GM18505 (cell line): Measurements from ENCODE around the gene PROKR1.
A peak's percentile ranks its signal among the peaks of the same experiment; 100 is the strongest.

Experiments used
- ATAC-seq: cut with Tn5 transposase; IDR thresholded peaks from one replicate; pipeline ENCODE4 v1.9.1; 2021; ENCODE audit not compliant: unreplicated experiment
- POLR2A ChIP-seq: IDR thresholded peaks from 4 replicates; pipeline ENCODE4 v1.6.1; 2011; ENCODE audit warnings: borderline replicate concordance; ENCODE audit not compliant: insufficient read depth, insufficient read length; ENCODE audit errors: extremely low read depth

PROKR1 gene

DNA sequence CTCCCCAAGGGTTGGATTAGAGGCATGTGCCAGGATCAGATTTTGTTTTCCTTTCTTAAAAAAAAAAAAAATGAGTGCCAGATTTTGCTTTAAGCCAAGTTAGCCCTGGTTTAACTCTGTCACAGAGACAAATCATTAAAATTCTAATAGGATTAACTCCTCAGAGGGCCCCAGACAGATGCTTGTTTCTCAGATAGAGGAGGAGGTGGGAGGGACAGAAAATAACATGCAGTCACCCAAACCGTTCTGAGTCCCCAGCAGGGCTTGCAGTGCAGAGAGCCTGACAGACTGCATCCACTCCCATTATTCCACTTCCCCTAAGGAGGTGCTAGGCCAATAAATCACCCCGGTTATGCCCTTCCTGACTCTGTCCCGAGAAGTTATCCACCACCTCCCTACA is 6.3 kb upstream of the PROKR1 start:
- no peak for ATAC-seq

DNA sequence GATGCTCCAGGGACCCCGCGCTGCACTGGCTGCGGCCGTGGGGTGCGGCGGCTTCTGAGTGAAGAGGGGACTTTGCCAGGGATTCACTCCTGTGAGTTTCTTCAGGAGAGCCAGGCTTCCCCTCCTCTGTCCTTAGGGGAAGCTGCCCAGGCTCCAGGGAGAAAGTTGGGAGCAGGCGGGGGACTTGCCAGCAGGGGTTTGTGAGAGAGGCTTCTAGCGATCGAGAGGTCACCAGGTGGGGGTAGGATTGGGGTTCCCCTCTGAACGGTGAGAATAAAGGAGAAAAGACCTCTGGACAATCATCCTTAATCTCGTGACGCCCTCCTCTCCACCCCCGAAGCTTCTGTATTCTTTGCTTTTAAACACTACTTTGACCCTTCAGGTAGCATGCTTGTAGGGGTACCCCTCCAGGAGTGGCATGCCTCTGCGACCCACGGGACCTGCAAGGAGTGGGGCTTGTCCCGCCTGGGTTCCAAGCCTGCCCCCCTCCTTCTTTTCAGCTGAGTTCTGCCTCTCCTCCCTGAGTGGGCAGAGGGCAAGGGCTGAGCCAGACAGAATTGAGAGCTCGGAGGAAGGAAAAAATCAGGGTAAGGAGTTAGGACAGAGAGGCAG is 601 bp downstream of the PROKR1 start:
- no peak for TF ChIP-seq POLR2A
- ATAC-seq, result no peak

More for the DNA sequence above, 6.3 kb upstream of the PROKR1 start:
- no peak for TF ChIP-seq POLR2A

DNA sequence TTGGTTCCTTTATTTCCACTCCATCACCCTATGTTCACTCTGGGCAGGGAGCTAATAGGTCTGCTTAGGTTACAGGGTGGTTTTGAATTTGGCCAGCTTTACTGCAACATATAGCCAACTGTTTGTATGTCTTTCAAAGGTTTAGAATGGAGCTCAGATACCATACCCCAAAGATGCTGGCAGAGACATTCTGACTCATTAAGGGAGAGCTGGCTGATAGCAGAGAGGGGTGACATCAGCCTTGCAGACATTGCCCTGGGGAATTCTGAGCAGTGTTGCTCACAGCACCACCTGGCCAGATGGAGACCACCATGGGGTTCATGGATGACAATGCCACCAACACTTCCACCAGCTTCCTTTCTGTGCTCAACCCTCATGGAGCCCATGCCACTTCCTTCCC is 2.1 kb downstream of the PROKR1 start:
- TF ChIP-seq POLR2A, result no peak

DNA sequence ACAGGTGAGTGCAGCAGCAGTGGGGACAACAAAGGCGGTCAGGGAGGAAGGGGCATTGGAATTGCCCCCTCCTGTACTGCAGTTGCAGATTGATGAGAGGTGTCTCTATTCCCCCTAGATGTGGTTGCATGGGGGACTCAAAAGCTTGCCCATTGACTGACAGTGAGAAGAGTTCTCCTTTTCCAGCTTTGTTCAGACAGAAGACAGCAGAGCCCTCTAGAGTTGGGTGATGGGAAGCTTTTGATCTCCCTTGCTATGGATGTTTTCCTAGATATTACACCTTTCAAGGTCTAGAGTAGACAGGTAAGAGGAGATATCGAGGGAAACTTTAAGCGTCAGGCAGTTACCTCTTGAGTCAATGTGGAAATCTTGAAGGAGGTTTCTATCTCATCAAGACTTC is 2.9 kb downstream of the PROKR1 start:
- no peak for TF ChIP-seq POLR2A
- ATAC-seq, result no peak

More for the DNA sequence above, 2.1 kb downstream of the PROKR1 start:
- ATAC-seq, result no peak

DNA sequence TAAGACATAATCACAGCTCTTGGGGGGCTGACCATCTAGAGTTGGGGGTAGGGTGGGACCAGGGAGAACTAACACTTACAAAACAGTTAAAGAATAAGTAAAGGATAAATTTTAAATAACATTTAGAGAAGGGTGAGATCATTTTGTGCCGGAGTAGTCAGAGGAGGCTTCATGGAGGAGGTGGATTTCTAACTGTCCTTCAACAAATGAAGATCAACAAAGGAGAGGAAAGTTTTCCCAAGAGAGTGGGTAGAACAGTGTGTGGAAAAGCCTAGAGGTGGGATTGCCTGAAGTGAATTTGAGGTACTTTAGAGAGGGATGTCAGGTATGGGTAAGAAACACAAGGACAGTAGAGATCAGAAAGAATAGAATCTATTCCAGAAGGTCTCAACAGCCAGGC is 7.3 kb downstream of the PROKR1 start:
- no peak for TF ChIP-seq POLR2A
- no peak for ATAC-seq

- no peak for ATAC-seq
Measured at GRCh38 chr2:68653034-68653433, 9.7 kb downstream of the PROKR1 start.

DNA sequence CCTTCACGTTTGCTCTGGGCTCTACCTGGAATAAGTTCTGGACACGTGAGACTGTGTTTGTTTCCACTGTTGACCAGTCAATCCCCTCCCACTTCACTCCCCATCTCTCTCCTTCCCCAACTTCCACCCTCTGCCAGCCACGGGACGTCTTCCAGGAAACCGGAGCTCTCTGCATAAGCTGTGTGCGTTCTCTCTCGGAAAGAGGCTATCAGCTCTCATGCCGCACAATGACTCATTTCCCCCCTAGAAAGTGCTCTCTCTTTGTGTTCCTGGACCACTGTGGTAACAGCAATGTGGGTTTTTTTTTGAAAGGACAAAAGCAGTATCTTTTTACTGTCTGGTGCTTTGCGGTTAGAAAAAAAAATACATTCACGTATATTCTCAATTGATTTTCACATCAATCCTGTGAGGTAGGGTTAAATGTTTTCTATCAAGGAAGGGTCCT is 10.2 kb downstream of the PROKR1 start:
- peak; percentile 74 for ATAC-seq
- TF ChIP-seq POLR2A, result no peak

More at GRCh38 chr2:68653034-68653433, 9.7 kb downstream of the PROKR1 start:
- TF ChIP-seq POLR2A, result no peak

- TF ChIP-seq POLR2A, result no peak
- ATAC-seq, result no peak
Measured at GRCh38 chr2:68658266-68658665, 14.9 kb downstream of the PROKR1 start.

- TF ChIP-seq POLR2A, result no peak
- no peak for ATAC-seq
Measured at GRCh38 chr2:68659081-68659480, 15.7 kb downstream of the PROKR1 start.

DNA sequence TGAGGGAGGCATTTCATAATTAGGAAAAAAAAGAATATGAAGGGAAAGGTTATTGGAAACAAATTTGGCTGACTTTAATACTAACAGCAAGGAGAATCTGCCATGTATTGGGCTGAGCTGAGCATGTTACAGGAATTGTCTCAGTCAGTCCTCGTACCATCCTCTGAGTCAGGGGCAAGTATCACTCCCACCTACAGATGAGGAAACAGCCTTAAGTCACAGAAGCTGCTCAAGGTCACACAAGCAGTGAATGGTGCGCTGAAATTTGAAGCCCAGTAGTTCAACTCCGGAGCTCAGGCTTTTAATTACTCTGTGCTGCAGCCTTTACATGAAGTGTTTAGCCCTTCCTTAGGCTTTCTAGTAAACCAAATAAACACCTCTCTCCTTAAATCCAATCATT is 17.3 kb downstream of the PROKR1 start:
- no peak for TF ChIP-seq POLR2A
- no peak for ATAC-seq

DNA sequence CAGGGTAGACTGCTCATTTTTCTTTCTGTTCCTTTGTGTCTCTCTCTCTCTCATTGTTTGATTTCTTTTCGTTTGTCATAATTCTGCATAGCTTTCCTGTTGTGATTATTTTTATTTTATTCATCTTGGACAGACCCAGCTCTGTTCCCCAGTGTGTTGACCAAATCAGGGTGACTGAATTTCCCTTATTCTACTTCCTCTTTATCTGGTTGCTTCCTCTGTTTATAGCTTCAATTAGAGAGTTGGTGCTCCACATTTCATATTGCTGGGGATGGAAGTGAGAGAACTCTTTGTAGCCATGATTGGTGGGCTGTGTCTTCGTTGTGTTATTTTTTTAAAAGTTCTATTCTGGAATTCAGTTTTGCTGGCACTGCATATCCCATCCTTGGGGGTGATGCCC is 19.1 kb downstream of the PROKR1 start:
- no peak for ATAC-seq
- no peak for TF ChIP-seq POLR2A

DNA sequence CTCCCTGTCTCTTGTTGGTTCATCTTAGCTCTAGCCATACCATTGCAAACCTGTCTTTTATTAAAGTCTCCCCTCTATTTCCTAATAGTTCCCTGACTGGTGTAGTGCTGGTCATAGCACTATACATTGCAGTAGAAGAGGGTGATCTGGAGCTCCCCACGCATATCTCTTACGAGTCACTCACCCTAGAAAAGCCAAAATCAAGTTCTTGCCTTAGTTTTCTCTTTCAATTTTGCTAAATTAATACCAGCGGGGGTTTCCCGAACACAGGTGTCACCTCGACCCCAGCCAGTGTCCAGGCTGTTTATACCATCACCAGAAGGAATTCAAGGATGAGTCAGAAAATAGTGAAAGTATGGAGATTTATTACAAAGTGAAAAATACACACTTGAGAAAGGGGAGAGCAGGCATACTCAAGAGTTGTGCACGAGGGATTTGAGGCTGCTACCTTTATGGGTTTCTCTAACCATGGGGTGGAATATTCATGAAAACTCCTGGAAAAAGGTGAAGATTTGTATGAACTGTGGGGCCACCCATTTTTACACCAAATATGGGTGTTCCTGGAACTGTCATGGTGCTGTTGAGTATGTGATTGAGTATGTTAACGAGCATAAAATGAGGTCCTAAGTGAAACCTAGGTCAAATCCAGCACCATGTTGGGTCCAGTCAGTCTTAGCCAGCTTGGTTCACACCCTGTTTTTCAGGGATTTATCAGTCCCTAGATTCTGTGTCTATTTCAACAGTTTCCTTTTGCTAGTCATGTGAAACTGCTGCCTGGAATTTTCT is 20.2 kb downstream of the PROKR1 start:
- ATAC-seq, result no peak

DNA sequence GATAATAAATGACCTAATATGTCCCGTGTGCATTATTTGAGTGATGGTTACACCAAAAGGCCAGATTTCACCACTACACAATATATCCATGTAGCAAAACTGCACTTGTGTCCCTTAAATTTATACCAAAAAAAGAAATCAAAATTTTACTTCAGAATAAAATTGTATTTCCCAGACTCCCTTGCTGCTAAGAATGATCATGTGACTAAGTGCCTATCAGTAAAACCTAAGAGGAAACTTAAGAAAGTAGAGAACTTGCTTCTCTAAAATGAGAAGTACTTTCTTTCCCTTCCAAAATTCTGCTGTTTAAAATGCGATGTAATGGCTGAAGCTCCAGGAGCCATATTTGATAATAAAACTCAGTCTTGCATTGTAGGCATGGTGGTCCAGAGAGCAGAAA is 24.0 kb downstream of the PROKR1 start:
- TF ChIP-seq POLR2A, result no peak
- no peak for ATAC-seq

More for the DNA sequence above, 20.2 kb downstream of the PROKR1 start:
- no peak for TF ChIP-seq POLR2A

- no peak for ATAC-seq
- no peak for TF ChIP-seq POLR2A
Measured at GRCh38 chr2:68669651-68670050, 26.3 kb downstream of the PROKR1 start.

DNA sequence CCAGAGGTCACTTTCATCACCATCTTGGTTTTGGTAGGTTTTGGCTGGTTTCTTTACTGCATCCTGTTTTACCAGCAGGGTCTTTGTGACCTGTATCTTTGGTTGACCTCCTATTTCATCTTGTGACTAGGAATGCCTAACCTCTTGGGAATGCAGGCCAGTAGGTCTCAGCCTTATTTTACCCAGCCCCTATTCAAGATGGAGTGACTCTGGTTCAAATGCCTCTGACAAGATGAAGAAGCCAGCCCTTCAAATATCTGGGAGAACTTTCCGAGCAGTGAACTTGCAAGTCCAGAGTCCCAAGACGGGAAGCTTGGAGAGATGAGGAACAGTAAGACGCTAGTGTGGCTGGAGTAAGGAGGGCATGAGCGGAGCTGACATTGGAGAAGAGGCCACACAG is 28.6 kb downstream of the PROKR1 start:
- no peak for ATAC-seq
- no peak for TF ChIP-seq POLR2A

- TF ChIP-seq POLR2A, result no peak
- ATAC-seq, result no peak
Measured at GRCh38 chr2:68673631-68674030, 30.3 kb downstream of the PROKR1 start.
